HepG2 (cell line): Measurements from ENCODE around the gene ARHGAP26. TPM values are rescaled to one million over a fixed set of nuclear protein-coding genes. Genes with fewer than 3 reads are reported as not detected.

Source experiments
- ATAC-seq: fragments of 200-7000 bp; cut with Tn5 transposase; 3 replicates; pipeline ENCODE4 v1.9.1; 2020; ENCODE audit warnings: mild to moderate bottlenecking, moderate library complexity
- BruUV-seq: library from RNA; stranded (reverse); fragments of 400-500 nt; replicated peaks from 2 replicates; lab custom pipeline; 2021; lab: Mats Ljungman, UMichigan
- CTCF ChIA-PET: fragments of 300-600 bp; formaldehyde crosslinking; extraction: SDS; loops from one replicate; lab custom pipeline; 2021; ENCODE audit warnings: low total read pairs, inconsistent platforms, low intra/inter-chr PET ratio; lab: Yijun Ruan, JAX
- POLR2A ChIA-PET: fragments of 350-600 bp; sonication (Branson Sonifier 250); formaldehyde crosslinking; loops from one replicate; lab custom pipeline; 2020; ENCODE audit warnings: antibody characterized with exemption, inconsistent platforms; lab: Yijun Ruan, JAX
- DNase-seq: peaks from one replicate; pipeline ENCODE4 v3.0.0-alpha.2; 2015; ENCODE audit warnings: low spot score
- FAIRE-seq: peaks from 3 replicates; lab custom pipeline; 2011; peaks lifted over from hg19 to GRCh38; lab: Jason Lieb, UNC
- H2AFZ ChIP-seq: one replicate; pipeline ENCODE4 v1.6.1; 2011; ENCODE audit warnings: low read length, inconsistent platforms
- H3K27ac ChIP-seq: fragments of 300-600 bp; 3 replicates; pipeline ENCODE4 v1.8.0; 2011; ENCODE audit warnings: mixed run types, mild to moderate bottlenecking, mixed read lengths, low read length, inconsistent platforms; ENCODE audit not compliant: insufficient read depth; ENCODE audit errors: extremely low read length
- H3K27me3 ChIP-seq, 2 experiments: fragments of 200-600 bp in 1 of 2; 2 replicates in 1 of 2; 3 replicates in 1 of 2; pipeline versions ENCODE4 v1.6.0 to v1.8.0; 2011; ENCODE audit warnings: low read length in 2 of 2, mild to moderate bottlenecking in 2 of 2, moderate library complexity in 2 of 2, inconsistent platforms in 1 of 2; ENCODE audit not compliant: insufficient read depth in 2 of 2, control insufficient read depth in 1 of 2
- H3K36me3 ChIP-seq, 2 experiments: fragments of 200-600 bp in 1 of 2; replicated peaks in 1 of 2; 2 replicates in 1 of 2; 3 replicates in 1 of 2; pipeline versions ENCODE4 v1.5.1 to v1.8.0; 2011; ENCODE audit warnings: low read length in 2 of 2, inconsistent platforms in 1 of 2; ENCODE audit not compliant: insufficient read depth in 2 of 2, control insufficient read depth in 1 of 2
- H3K4me1 ChIP-seq: 2 replicates; pipeline ENCODE4 v1.5.1; 2012; ENCODE audit warnings: low read length, inconsistent platforms; ENCODE audit not compliant: insufficient read depth
- H3K4me2 ChIP-seq: 2 replicates; pipeline ENCODE4 v1.6.0; 2011; ENCODE audit warnings: low read depth, low read length, inconsistent platforms
- H3K4me3 ChIP-seq, 3 experiments: fragments of 200-600 bp in 1 of 3; sonication (generic), shearing (Covaris generic) in 1 of 3; replicated peaks in 1 of 3; 2 replicates each; pipeline ENCODE4 v1.5.1; 2011 to 2016; ENCODE audit warnings: low read length in 3 of 3, inconsistent platforms in 2 of 3, low read depth in 2 of 3, mild to moderate bottlenecking in 2 of 3, control low read depth in 1 of 3, mixed read lengths in 1 of 3; ENCODE audit not compliant: insufficient read depth in 1 of 3
- H3K79me2 ChIP-seq: one replicate; pipeline ENCODE4 v1.6.1; 2011; ENCODE audit warnings: low read length, inconsistent platforms; ENCODE audit not compliant: insufficient read depth
- H3K9ac ChIP-seq: 2 replicates; pipeline ENCODE4 v1.6.0; 2011; ENCODE audit warnings: mild to moderate bottlenecking, low read depth, low read length, inconsistent platforms; ENCODE audit not compliant: insufficient read depth
- H3K9me3 ChIP-seq: 2 replicates; pipeline ENCODE4 v1.5.1; 2012; ENCODE audit warnings: mild to moderate bottlenecking, low read length
- H4K20me1 ChIP-seq: 2 replicates; pipeline ENCODE4 v1.6.0; 2011; ENCODE audit warnings: inconsistent platforms, mild to moderate bottlenecking, low read length, moderate library complexity; ENCODE audit not compliant: insufficient read depth
- FOXJ3 ChIP-seq: sonication (generic); formaldehyde crosslinking; IDR thresholded peaks from 2 replicates; pipeline ENCODE4 v1.4.0; 2020; ENCODE audit warnings: missing genetic modification reagents, mild to moderate bottlenecking, borderline replicate concordance
- HNRNPUL1 ChIP-seq: fragments of 200-400 bp; formaldehyde crosslinking; IDR thresholded peaks from 2 replicates; pipeline ENCODE4 v1.6.1; 2017; ENCODE audit warnings: low read depth, mild to moderate bottlenecking, low read length, moderate library complexity
- MED8 ChIP-seq: sonication (generic); formaldehyde crosslinking; IDR thresholded peaks from 2 replicates; pipeline ENCODE4 v1.8.1; 2023; ENCODE audit warnings: mild to moderate bottlenecking, missing genetic modification reagents; ENCODE audit not compliant: insufficient replicate concordance
- MEIS2 ChIP-seq: sonication (generic); formaldehyde crosslinking; IDR thresholded peaks from 2 replicates; pipeline ENCODE4 v1.9.0; 2021; ENCODE audit warnings: mild to moderate bottlenecking, missing genetic modification reagents
- MXI1 ChIP-seq: IDR thresholded peaks from 3 replicates; pipeline ENCODE4 v1.6.1; 2012; ENCODE audit warnings: low read depth, low read length, inconsistent platforms, borderline replicate concordance
- NBN ChIP-seq: fragments of 450-650 bp; conservative IDR thresholded peaks from 2 replicates; pipeline ENCODE4 v1.6.1; 2017
- NR0B2 ChIP-seq: sonication (generic); formaldehyde crosslinking; IDR thresholded peaks from 2 replicates; pipeline ENCODE4 v1.4.0; 2020; ENCODE audit warnings: mild to moderate bottlenecking, missing genetic modification reagents
- PAX8 ChIP-seq: sonication (generic); formaldehyde crosslinking; IDR thresholded peaks from 2 replicates; pipeline ENCODE4 v1.8.0; 2022; ENCODE audit warnings: mild to moderate bottlenecking, missing genetic modification reagents, borderline replicate concordance
- RBM22 ChIP-seq: fragments of 200-400 bp; formaldehyde crosslinking; optimal IDR thresholded peaks from 2 replicates; pipeline ENCODE3; 2017; ENCODE audit warnings: mild to moderate bottlenecking, low read length, moderate library complexity
- WGBS: methylation state at CpG from one replicate; pipeline ENCODE4 v1.1.6; 2017; ENCODE audit warnings: low lambda C conversion rate; 5-methylcytosine and 5-hydroxymethylcytosine counted together
- in situ Hi-C: cut with HindIII; loops from 2 replicates; pipeline ENCODE4 v1.10.0; 2017; ENCODE audit warnings: low pct_unique_long_range_greater_than_20kb; ENCODE audit not compliant: extremely low pct_ligation_motif_present
- intact Hi-C: fragments of 100-400 bp; cut with micrococcal nuclease; formaldehyde crosslinking; loops from one replicate; pipeline ENCODE4 v1.10.0; 2022; ENCODE audit not compliant: unreplicated experiment
- polyA plus RNA-seq, 8 experiments: library from polyadenylated mRNA; depleted of rRNA in 3 of 8; stranded (reverse) in 7 of 8; unstranded in 1 of 8; fragments of >200 nt; fragmentation: Illumina TruSeq in 4 of 8; extraction: Trizol in 4 of 8; gene quantifications; 2 replicates each; pipeline versions ENCODE4 v1.2.1 to v1.2.3, GENCODE V29; 2011 to 2016; ENCODE audit warnings: low read depth in 4 of 8, missing spikeins in 1 of 8, mixed read lengths in 1 of 8; ENCODE audit not compliant: insufficient read depth in 1 of 8
- total RNA-seq, 5 experiments: library from RNA; depleted of rRNA; stranded (reverse); fragments of >200 nt; fragmentation: Illumina TruSeq; extraction: Trizol; gene quantifications; 2 replicates each; pipeline ENCODE4 v1.2.3, GENCODE V29; 2016; ENCODE audit warnings: low read depth in 1 of 5
- TF ChIP-seq, protein P1 (sequence below): sonication (generic); formaldehyde crosslinking; IDR thresholded peaks from 2 replicates; pipeline ENCODE4 v1.4.0; 2020; ENCODE audit warnings: mild to moderate bottlenecking, missing genetic modification reagents, borderline replicate concordance
- TF ChIP-seq, protein P2 (sequence below): sonication (generic); formaldehyde crosslinking; IDR thresholded peaks from 2 replicates; pipeline ENCODE4 v1.5.0; 2020; ENCODE audit warnings: mild to moderate bottlenecking, missing genetic modification reagents

The ARHGAP26 gene
- total and polyA plus RNA-seq, 2 of the 13 experiments (the other 11 are each of a cell fraction or from before 2014, with no cell fraction given): 9.6 to 18.2 TPM

DNA sequence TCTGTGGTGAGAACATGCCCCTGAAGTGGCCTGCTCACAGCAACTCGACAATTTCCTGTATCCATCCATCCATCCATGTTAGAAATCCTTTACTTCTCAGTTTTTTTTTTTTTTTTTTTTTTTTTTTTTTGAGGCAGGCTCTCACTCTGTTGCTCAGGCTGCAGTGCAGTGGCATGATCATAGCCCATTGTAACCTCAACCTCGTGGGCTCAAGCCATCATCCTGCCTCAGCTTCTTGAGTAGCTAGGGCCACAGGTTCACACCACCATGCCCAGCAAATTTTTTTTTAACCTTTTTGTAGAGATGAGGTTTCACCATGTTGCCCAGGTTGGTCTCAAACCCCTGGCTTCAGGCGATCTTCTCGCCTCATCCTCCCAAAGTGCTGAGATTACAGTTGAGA is 259.1 kb downstream of the ARHGAP26 start (continued):
- TF ChIP-seq MED8 (CRISPR knock-in tag) (no peak), NR0B2 (CRISPR knock-in tag) (no peak)

DNA sequence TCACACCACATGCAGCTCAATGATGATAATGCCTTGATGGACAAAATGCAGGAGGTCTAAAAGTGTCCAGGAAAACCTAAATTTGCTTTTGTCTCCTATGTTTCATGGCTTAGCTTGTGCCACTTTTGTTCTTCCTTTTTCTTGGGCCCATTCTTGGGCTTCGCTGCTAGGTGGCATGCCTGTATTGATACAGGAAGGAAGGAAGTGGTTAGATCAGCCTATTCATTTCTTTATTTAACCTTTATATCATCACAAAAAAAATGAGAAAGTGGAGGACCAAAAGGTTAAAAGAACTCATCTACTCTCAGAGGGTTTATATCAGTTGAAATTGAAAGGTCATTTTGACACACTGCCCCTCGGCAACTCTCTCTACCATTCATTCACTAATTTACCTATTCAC is 260.2 kb downstream of the ARHGAP26 start:
- in situ Hi-C loops: no loop called here
- TF ChIP-seq HNRNPUL1: no peak
- TF ChIP-seq, all 625 proteins: peak for 0
- POLR2A ChIA-PET: no interaction called here

DNA sequence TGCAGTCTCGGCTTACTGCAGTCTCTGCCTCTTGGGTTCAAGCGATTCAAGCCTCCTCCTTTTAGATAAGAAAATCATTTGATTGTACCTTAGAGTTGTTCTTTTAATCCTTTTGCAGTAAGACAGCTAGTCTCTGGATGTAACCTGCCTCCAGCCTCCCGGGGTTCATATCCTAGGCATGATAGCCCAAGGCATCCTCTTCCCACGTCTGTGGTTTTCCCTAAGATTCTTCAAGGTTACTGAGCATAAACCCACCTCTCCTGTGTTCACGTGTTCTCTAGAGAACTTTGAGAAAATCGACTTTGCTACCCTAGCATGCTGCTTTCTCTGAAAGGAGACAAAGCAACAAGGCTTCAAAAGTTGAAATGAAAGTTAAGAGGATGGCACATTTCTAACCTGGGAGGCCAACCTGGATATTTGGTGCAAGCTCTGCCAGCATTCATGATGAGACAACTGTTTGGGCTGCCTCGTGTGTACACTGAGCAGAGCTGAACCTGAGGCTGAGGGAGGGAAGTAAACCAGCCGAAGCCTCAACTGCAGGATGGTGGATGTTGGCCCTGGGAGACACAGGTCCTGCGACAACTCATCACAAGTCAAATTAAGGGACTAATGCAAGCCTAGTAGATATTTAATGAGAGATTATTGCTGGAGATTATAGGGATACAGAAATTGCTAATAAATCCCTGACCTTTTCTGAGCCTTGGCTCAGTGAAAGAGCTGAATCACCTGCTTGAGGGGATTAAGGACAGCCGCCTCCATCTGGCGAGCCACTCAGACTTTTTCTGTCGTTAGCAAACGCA is 261.8 kb downstream of the ARHGAP26 start:
- H3K27ac ChIP-seq: no peak overlapping the region
- no peak overlapping the region for H2AFZ ChIP-seq
- H3K9ac ChIP-seq: no peak overlapping the region
- no peak overlapping the region for H3K4me2 ChIP-seq
- DNase-seq (no peak), ATAC-seq (no peak), FAIRE-seq (no peak)
- no peaks in the 10 kb centered on the region for H3K27me3 ChIP-seq
- H4K20me1 ChIP-seq: no peaks in the 10 kb centered on the region
- H3K9me3 ChIP-seq: no peaks in the 10 kb centered on the region
- no TSS peak for BruUV-seq
- 89% methylated on average over 13 of the region's 13 CpGs for WGBS
- H3K4me3 ChIP-seq: no peak overlapping the region
- peaks cover 0 to 7% of the 10 kb centered on the region in 2 experiments; a peak in 3 of 5 replicates for H3K36me3 ChIP-seq
- in situ Hi-C loops (no loop called here), intact Hi-C loops (no loop called here)
- POLR2A ChIA-PET: no interaction called here
- H3K79me2 ChIP-seq: no peaks in the 10 kb centered on the region
- CTCF ChIA-PET: no interaction called here
- H3K4me1 ChIP-seq: no peaks in the 10 kb centered on the region
- TF ChIP-seq, protein P1, sequence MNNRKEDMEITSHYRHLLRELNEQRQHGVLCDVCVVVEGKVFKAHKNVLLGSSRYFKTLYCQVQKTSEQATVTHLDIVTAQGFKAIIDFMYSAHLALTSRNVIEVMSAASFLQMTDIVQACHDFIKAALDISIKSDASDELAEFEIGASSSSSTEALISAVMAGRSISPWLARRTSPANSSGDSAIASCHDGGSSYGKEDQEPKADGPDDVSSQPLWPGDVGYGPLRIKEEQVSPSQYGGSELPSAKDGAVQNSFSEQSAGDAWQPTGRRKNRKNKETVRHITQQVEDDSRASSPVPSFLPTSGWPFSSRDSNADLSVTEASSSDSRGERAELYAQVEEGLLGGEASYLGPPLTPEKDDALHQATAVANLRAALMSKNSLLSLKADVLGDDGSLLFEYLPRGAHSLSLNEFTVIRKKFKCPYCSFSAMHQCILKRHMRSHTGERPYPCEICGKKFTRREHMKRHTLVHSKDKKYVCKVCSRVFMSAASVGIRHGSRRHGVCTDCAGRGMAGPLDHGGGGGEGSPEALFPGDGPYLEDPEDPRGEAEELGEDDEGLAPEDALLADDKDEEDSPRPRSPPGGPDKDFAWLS (CRISPR knock-in tag): no peak
- TF ChIP-seq NBN (no peak), MEIS2 (CRISPR knock-in tag) (no peak), PAX8 (CRISPR knock-in tag) (no peak), MXI1 (no peak), FOXJ3 (CRISPR knock-in tag) (no peak), RBM22 (no peak)
- TF ChIP-seq, protein P2, sequence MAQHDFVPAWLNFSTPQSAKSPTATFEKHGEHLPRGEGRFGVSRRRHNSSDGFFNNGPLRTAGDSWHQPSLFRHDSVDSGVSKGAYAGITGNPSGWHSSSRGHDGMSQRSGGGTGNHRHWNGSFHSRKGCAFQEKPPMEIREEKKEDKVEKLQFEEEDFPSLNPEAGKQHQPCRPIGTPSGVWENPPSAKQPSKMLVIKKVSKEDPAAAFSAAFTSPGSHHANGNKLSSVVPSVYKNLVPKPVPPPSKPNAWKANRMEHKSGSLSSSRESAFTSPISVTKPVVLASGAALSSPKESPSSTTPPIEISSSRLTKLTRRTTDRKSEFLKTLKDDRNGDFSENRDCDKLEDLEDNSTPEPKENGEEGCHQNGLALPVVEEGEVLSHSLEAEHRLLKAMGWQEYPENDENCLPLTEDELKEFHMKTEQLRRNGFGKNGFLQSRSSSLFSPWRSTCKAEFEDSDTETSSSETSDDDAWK (CRISPR knock-in tag): no peak

More for the DNA sequence above, 260.2 kb downstream of the ARHGAP26 start:
- intact Hi-C loops: no loop called here
- WGBS: 100% methylated on average over 2 of the region's 2 CpGs
- no peaks in the 10 kb centered on the region for H3K9me3 ChIP-seq
- DNase-seq (no peak), ATAC-seq (no peak), FAIRE-seq (no peak)
- no peak overlapping the region for H2AFZ ChIP-seq
- no peaks in the 10 kb centered on the region for H3K4me1 ChIP-seq
- CTCF ChIA-PET: no interaction called here
- no peak overlapping the region for H3K9ac ChIP-seq
- no peaks in the 10 kb centered on the region for H4K20me1 ChIP-seq
- no peak overlapping the region for H3K4me3 ChIP-seq
- peaks cover 0 to 6% of the 10 kb centered on the region in 2 experiments; a peak in 3 of 5 replicates for H3K36me3 ChIP-seq
- BruUV-seq: no TSS peak
- no peak overlapping the region for H3K4me2 ChIP-seq
- no peak overlapping the region for H3K27ac ChIP-seq
- H3K79me2 ChIP-seq: no peaks in the 10 kb centered on the region
- no peaks in the 10 kb centered on the region for H3K27me3 ChIP-seq
